T47D (cell line): ENCODE results near the gene THPO.

Source experiments
- DNase-seq, 2 experiments: peaks; one replicate each; pipeline versions ENCODE4 v3.0.0 to v3.0.0-alpha.2; 2011 to 2012; ENCODE audit warnings: low read depth in 1 of 2, low spot score in 1 of 2
- JUND ChIP-seq: IDR thresholded peaks from 2 replicates; pipeline ENCODE4 v1.6.1; 2012; ENCODE audit warnings: low read depth
- in situ Hi-C: cut with HindIII; loops from 2 replicates; pipeline ENCODE4 v1.10.0; 2016; ENCODE audit warnings: low sequenced_read_pairs, low pct_unique_long_range_greater_than_20kb

Gene THPO

DNA sequence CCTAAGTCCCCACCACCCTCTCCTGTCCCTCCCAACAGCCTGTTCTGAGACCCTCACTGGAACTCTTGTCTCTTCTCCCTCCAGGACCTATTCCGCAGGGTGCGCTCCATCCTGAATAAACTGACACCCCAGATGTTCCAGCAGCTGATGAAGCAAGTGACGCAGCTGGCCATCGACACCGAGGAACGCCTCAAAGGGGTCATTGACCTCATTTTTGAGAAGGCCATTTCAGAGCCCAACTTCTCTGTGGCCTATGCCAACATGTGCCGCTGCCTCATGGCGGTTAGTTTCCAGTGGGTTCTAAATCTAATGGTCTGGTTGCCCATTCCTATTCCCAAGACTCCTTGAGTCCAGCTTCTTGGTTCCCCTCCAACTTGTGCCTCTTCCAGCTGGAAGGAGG, 54.3 kb downstream of the THPO start:
- peak in 1 of 2 experiments; percentile 4 for DNase-seq
- in situ Hi-C loops = no loop called here
- no peak for TF ChIP-seq JUND

DNA sequence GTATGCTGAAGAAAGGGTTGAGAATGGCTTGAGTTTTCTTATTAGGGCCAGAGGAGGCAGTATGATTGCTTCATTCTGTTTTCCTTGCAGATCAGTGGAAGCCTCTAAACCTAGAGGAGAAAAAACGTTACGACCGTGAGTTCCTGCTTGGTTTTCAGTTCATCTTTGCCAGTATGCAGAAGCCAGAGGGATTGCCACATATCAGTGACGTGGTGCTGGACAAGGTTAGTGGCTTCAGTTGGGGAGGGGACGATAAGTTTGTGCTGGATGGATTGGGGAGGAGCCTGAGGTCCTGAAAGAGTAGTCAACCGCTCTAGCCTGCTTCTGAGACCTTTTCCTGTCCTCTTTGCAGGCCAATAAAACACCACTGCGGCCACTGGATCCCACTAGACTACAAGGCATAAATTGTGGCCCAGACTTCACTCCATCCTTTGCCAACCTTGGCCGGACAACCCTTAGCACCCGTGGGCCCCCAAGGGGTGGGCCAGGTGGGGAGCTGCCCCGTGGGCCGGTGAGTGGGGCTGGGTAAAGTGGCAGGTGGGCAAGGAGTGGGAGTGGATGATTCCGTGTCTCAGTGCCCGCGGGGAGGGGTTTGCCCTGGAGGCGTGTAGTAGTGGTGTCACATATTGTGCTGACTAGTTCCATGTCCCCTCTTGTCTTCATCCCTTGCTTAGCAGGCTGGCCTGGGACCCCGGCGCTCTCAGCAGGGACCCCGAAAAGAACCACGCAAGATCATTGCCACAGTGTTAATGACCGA, 55.1 kb downstream of the THPO start:
- in situ Hi-C loops = no loop called here
- DNase-seq = peak in 1 of 2 experiments; percentile 8
- no peak for TF ChIP-seq JUND
